ENCODE data around the gene PSD2. TPM values are rescaled to one million over a fixed set of nuclear protein-coding genes. Genes with fewer than 3 reads are reported as not detected.

PSD2 gene
- total and polyA plus RNA-seq, 2 experiments from 2014 or later: 0.08 to 0.10 TPM

DNA sequence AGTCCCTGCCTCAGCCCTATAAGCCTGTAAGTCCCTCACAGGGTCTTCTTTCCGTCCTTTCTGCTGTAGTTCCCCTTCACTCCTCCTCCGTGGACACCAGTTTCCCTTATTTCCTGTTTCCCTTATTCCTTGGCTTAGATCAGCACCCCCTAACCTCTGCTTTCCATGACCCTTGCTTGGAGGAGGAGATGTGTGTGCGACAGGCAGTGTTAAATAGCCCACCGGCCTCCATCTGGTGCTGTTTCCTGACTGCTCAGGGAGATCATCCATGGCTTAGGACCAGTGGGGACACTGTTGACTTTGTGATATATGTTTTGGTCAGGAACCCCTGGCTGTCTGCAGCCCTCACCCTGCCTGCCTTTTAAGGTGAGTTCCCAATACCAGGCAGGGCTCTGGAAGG lies 34.1 kb upstream of the PSD2 start:
- H3K9me2 ChIP-seq (ENCODE audit: insufficient read depth): no peaks in the 10 kb centered on the region
- DNase-seq (ENCODE audit: low spot score) (no peak), ATAC-seq (no peak)
- no peak overlapping the region for H3K27ac ChIP-seq (ENCODE audit: low read depth)
- Mint-ChIP-seq H3K36me3 (ENCODE audit: low read depth) (no peaks in the 10 kb centered on the region; the same call in 2 of the 3 replicates), H3K27ac (no peak overlapping the region), H3K27me3 (ENCODE audit: insufficient read depth, low read depth, poor library complexity) (peaks cover 69% of the 10 kb centered on the region), H3K4me1 (peaks cover 63% of the 10 kb centered on the region), H3K9me3 (no peaks in the 10 kb centered on the region), H3K4me3 (no peak overlapping the region)
- no peak overlapping the region for H3K4me3 ChIP-seq
- no peak overlapping the region for H3K4me2 ChIP-seq
- no peaks in the 10 kb centered on the region; the same call in 1 of the 2 replicates for H4K20me1 ChIP-seq (replicated peaks; ENCODE audit: insufficient read depth)
- H3K79me2 ChIP-seq (replicated peaks; ENCODE audit: insufficient read depth): no peaks in the 10 kb centered on the region
- peaks cover 4% of the 10 kb centered on the region for H3F3A ChIP-seq (replicated peaks; ENCODE audit: low read depth)
- no peaks in the 10 kb centered on the region; the same call in 1 of the 2 replicates for H3K36me3 ChIP-seq (ENCODE audit: insufficient read depth)
- TF ChIP-seq ZNF462 (CRISPR knock-in tag; IDR thresholded peaks at IDR 0.05) (no peak), ZNF114 (CRISPR knock-in tag; IDR thresholded peaks at IDR 0.05) (no peak), POLR2AphosphoS5 (IDR thresholded peaks at IDR 0.05; ENCODE audit: low read depth) (no peak), ZNF331 (CRISPR knock-in tag; IDR thresholded peaks at IDR 0.05; ENCODE audit: low read depth) (no peak), JUNB (IDR thresholded peaks at IDR 0.05; ENCODE audit: unreplicated experiment) (no peak)
- peaks cover 17% of the 10 kb centered on the region; the same call in 1 of the 2 replicates for H3K4me1 ChIP-seq (ENCODE audit: insufficient read depth)
- H2AFZ ChIP-seq: no peak overlapping the region
- H3K27me3 ChIP-seq (ENCODE audit: insufficient read depth): peaks cover 76% of the 10 kb centered on the region

DNA sequence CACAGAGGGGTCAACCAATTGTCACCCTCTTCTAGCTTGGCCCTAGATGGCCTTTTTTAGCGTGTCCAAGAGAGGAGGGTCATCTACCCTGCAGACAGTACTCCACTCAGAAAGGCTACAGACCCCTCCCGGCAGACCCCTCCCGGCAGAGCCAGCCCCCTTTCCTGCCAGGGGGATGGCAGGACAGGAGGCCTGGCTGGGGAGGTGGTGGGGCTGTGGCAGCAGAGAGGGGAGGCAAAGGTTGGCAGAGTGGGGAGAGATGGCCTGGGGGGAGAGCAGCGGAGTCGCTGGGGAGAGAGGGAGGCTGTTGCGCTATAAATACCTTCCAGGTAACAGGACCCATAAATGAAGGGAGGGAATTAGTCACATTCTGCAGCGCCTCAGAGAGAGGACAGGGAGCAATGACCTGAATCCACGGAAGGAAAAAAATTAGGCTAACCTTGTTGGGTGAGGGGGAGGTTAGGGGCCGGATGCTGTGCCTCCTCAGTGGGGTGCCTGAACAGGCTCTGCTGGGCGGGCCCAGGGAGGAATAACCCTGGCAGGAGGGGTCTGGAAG lies 32.9 kb upstream of the PSD2 start:
- Mint-ChIP-seq H3K9me3 (no peaks in the 10 kb centered on the region), H3K27me3 (ENCODE audit: insufficient read depth, low read depth, poor library complexity) (peaks cover 61% of the 10 kb centered on the region), H3K36me3 (ENCODE audit: low read depth) (no peaks in the 10 kb centered on the region; the same call in 2 of the 3 replicates), H3K4me3 (no peak overlapping the region), H3K4me1 (peaks cover 61% of the 10 kb centered on the region), H3K27ac (no peak overlapping the region)
- peaks cover 17% of the 10 kb centered on the region; the same call in 1 of the 2 replicates for H3K4me1 ChIP-seq (ENCODE audit: insufficient read depth)
- no peak overlapping the region for H3K27ac ChIP-seq (ENCODE audit: low read depth)
- no peak overlapping the region for H3K4me2 ChIP-seq
- peaks cover 65% of the 10 kb centered on the region for H3K27me3 ChIP-seq (ENCODE audit: insufficient read depth)
- DNase-seq (ENCODE audit: low spot score) (no peak), ATAC-seq (no peak)
- no peaks in the 10 kb centered on the region for H3K79me2 ChIP-seq (replicated peaks; ENCODE audit: insufficient read depth)
- no peak overlapping the region for H2AFZ ChIP-seq
- H3K36me3 ChIP-seq (ENCODE audit: insufficient read depth): no peaks in the 10 kb centered on the region
- H3K9me2 ChIP-seq (ENCODE audit: insufficient read depth): no peaks in the 10 kb centered on the region
- H3K4me3 ChIP-seq: no peak overlapping the region
- no peaks in the 10 kb centered on the region; the same call in 1 of the 2 replicates for H4K20me1 ChIP-seq (replicated peaks; ENCODE audit: insufficient read depth)
- H3F3A ChIP-seq (replicated peaks; ENCODE audit: low read depth): no peaks in the 10 kb centered on the region; the same call in 1 of the 2 replicates
- TF ChIP-seq ZNF462 (CRISPR knock-in tag; IDR thresholded peaks at IDR 0.05): no peak
